Measurements from ENCODE around the gene HACL1. TPM values are rescaled to one million over a fixed set of nuclear protein-coding genes. Genes with fewer than 3 reads are reported as not detected.

HACL1 gene
- total and polyA plus RNA-seq, 2 donors (not counting 3 experiments of a cell fraction or from before 2014, with no cell fraction given), result 16.5 to 27.4 TPM

- H3K79me2 ChIP-seq (ENCODE audit: control insufficient read depth, insufficient read depth, low read length), result no peaks in the 10 kb centered on the region
- dilution Hi-C loops (cut with MboI; ENCODE audit: extremely low pct_ligation_motif_present, low sequenced_read_pairs), result no loop called here
- TF ChIP-seq EZH2 (IDR thresholded peaks at IDR 0.05; ENCODE audit: borderline replicate concordance, low read depth, low read length, severe bottlenecking) (no peak), GATA2 (IDR thresholded peaks at IDR 0.05; ENCODE audit: insufficient read depth, insufficient read length, low read depth, low read length) (no peak), JUN (IDR thresholded peaks at IDR 0.05; ENCODE audit: borderline replicate concordance, insufficient read depth, insufficient read length, low read depth) (no peak), POLR2A (IDR thresholded peaks at IDR 0.05; ENCODE audit: low read depth, low read length) (no peak), FOS (IDR thresholded peaks at IDR 0.05; ENCODE audit: borderline replicate concordance, insufficient read depth, low read length) (no peak), CTCF (IDR thresholded peaks at IDR 0.05; ENCODE audit: extremely low read depth in 1 of 2, insufficient read depth in 1 of 2, low read depth in 1 of 2, low read length in 2 of 2) (no peak), POLR2AphosphoS5 (IDR thresholded peaks at IDR 0.05; ENCODE audit: insufficient read depth, low read depth, low read length) (no peak), MYC (IDR thresholded peaks at IDR 0.05; ENCODE audit: low read depth, low read length) (no peak), MAX (IDR thresholded peaks at IDR 0.05; ENCODE audit: insufficient read depth, insufficient read length) (no peak)
- no peak overlapping the region for H3K27ac ChIP-seq (ENCODE audit: insufficient read depth, low read depth, low read length)
- intact Hi-C loops (cut with micrococcal nuclease), result no loop called here
- BruUV-seq (replicated peaks), result no TSS peak
- H3K4me1 ChIP-seq (ENCODE audit: control insufficient read depth, extremely low read depth, insufficient read depth, low read length), result no peaks in the 10 kb centered on the region
- H3K4me2 ChIP-seq (ENCODE audit: insufficient read depth, low read length), result no peak overlapping the region
- FAIRE-seq, result no peak
- POLR2A ChIA-PET, result no interaction called here
- no peaks in the 10 kb centered on the region for H3K9me3 ChIP-seq (replicated peaks; ENCODE audit: control insufficient read depth, insufficient read depth, low read length)
- no peak overlapping the region for H3K4me3 ChIP-seq (replicated peaks in 1 of 3; ENCODE audit: insufficient read depth in 1 of 3, low read depth in 1 of 3, low read length in 3 of 3)
- no peak overlapping the region for H3K9ac ChIP-seq (replicated peaks; ENCODE audit: extremely low read depth, insufficient read depth, low read length)
- H4K20me1 ChIP-seq (replicated peaks; ENCODE audit: control insufficient read depth, extremely low read depth, insufficient read depth, low read length), result no peaks in the 10 kb centered on the region
- no peak for DNase-seq (ENCODE audit: low read depth, low spot score)
- no peak overlapping the region for H2AFZ ChIP-seq (ENCODE audit: low read depth, low read length)
- peaks cover 3 to 4% of the 10 kb centered on the region in 2 experiments for H3K36me3 ChIP-seq (ENCODE audit: control insufficient read depth in 2 of 2, extremely low read depth in 1 of 2, insufficient read depth in 2 of 2, low read length in 2 of 2)
- CTCF ChIA-PET, result interaction anchor here (0.7 to 3.0 kb wide), 13 partner anchors 10 to 448 kb away, joined by 3 to 18 read pairs (median 5); no protein-coding TSS in a partner anchor
- H3K9me1 ChIP-seq (replicated peaks; ENCODE audit: control insufficient read depth, extremely low read depth, insufficient read depth, low read length), result no peaks in the 10 kb centered on the region
- H3K27me3 ChIP-seq (ENCODE audit: control insufficient read depth in 2 of 2, insufficient read depth in 2 of 2, low read length in 2 of 2), result no peaks in the 10 kb centered on the region
Observed at GRCh38 chr3:15556512-15556911, 44.9 kb downstream of the HACL1 start.
